Measurements from ENCODE around the gene SERPINI1.

Gene SERPINI1

GRCh38 chr3:167736264-167736787 lies 805 bp downstream of the SERPINI1 start:
- no peak for DNase-seq

GRCh38 chr3:167736997-167737396 lies 1.5 kb downstream of the SERPINI1 start:
- DNase-seq = no peak

GRCh38 chr3:167738037-167738436 lies 2.5 kb downstream of the SERPINI1 start:
- no peak for DNase-seq

- no peak for DNase-seq
These were observed 3.8 kb downstream of the SERPINI1 start for GRCh38 chr3:167739190-167739810.

GRCh38 chr3:167740961-167741587 lies 5.6 kb downstream of the SERPINI1 start:
- peak; percentile 2 to 3 for DNase-seq

- DNase-seq = no peak
These were observed 6.8 kb downstream of the SERPINI1 start for GRCh38 chr3:167742338-167742737.

GRCh38 chr3:167743799-167744198 lies 8.3 kb downstream of the SERPINI1 start:
- DNase-seq = no peak

GRCh38 chr3:167749209-167749608 lies 13.7 kb downstream of the SERPINI1 start:
- no peak for DNase-seq

GRCh38 chr3:167749728-167750127 lies 14.2 kb downstream of the SERPINI1 start:
- no peak for DNase-seq

- DNase-seq = no peak
These were observed 14.9 kb downstream of the SERPINI1 start for GRCh38 chr3:167750272-167750971.

- DNase-seq = no peak
These were observed 18.5 kb downstream of the SERPINI1 start for GRCh38 chr3:167754049-167754448.

- DNase-seq = no peak
These were observed 25.8 kb downstream of the SERPINI1 start for GRCh38 chr3:167761302-167761701.

- DNase-seq = no peak
These were observed 26.8 kb downstream of the SERPINI1 start for GRCh38 chr3:167762296-167762695.

- DNase-seq = no peak
These were observed 37.5 kb downstream of the SERPINI1 start for GRCh38 chr3:167772992-167773391.

GRCh38 chr3:167773584-167773983 lies 38.1 kb downstream of the SERPINI1 start:
- DNase-seq = no peak

- DNase-seq = no peak
These were observed 40.7 kb downstream of the SERPINI1 start for GRCh38 chr3:167776066-167776685.

- no peak for DNase-seq
These were observed 41.8 kb downstream of the SERPINI1 start for GRCh38 chr3:167777356-167777755.

GRCh38 chr3:167780214-167780883 lies 44.8 kb downstream of the SERPINI1 start:
- DNase-seq = no peak

- DNase-seq = no peak
These were observed 48.3 kb downstream of the SERPINI1 start for GRCh38 chr3:167783781-167784180.

GRCh38 chr3:167785790-167786189 lies 50.3 kb downstream of the SERPINI1 start:
- no peak for DNase-seq

- DNase-seq = no peak
These were observed 51.9 kb downstream of the SERPINI1 start for GRCh38 chr3:167787440-167787839.

- DNase-seq = no peak
These were observed 62.9 kb downstream of the SERPINI1 start for GRCh38 chr3:167798443-167798842.

GRCh38 chr3:167808910-167809309 lies 73.4 kb downstream of the SERPINI1 start:
- no peak for DNase-seq

All from stimulated activated CD4-positive, alpha-beta T cell treated with anti-CD3 and anti-CD28 coated beads, Interleukin-2, amount 100 ng/mL, for 48 hours (primary cell).